GM12878 (cell line): ENCODE results near the gene RIC8B. TPM values are rescaled to one million over a fixed set of nuclear protein-coding genes. Genes with fewer than 3 reads are reported as not detected.
A peak's percentile ranks its signal among the peaks of the same experiment; 100 is the strongest.

Source experiments
- BCL3 ChIP-seq: IDR thresholded peaks from 2 replicates; pipeline ENCODE4 v1.6.1; 2011; ENCODE audit warnings: borderline replicate concordance, low read depth, mild to moderate bottlenecking, moderate library complexity, low read length; ENCODE audit not compliant: insufficient read depth, poor library complexity, severe bottlenecking
- IRF5 ChIP-seq: fragments of 450-650 bp; IDR thresholded peaks from 2 replicates; pipeline ENCODE4 v1.6.1; 2017; ENCODE audit warnings: borderline replicate concordance
- LARP7 ChIP-seq: fragments of 450-650 bp; IDR thresholded peaks from 2 replicates; pipeline ENCODE4 v1.6.1; 2017; ENCODE audit warnings: mild to moderate bottlenecking
- MEF2B ChIP-seq: fragments of 450-650 bp; IDR thresholded peaks from 2 replicates; pipeline ENCODE4 v1.6.1; 2018; ENCODE audit warnings: mild to moderate bottlenecking, moderate library complexity; ENCODE audit not compliant: partially characterized antibody, poor library complexity, severe bottlenecking
- MXI1 ChIP-seq: fragments of 150-350 bp; IDR thresholded peaks from 2 replicates; pipeline ENCODE4 v1.6.1; 2011; ENCODE audit warnings: low read depth, mild to moderate bottlenecking, inconsistent platforms, low read length, improper control_type of control experiment
- MYB ChIP-seq: fragments of 150-350 bp; IDR thresholded peaks from 2 replicates; pipeline ENCODE4 v1.6.1; 2014; ENCODE audit warnings: mild to moderate bottlenecking, low read depth, low read length, borderline replicate concordance
- NBN ChIP-seq: fragments of 450-650 bp; IDR thresholded peaks from 2 replicates; pipeline ENCODE4 v1.6.1; 2016
- NR2C2 ChIP-seq: IDR thresholded peaks from 2 replicates; pipeline ENCODE4 v1.6.1; 2011; ENCODE audit warnings: borderline replicate concordance, low read depth; ENCODE audit not compliant: control insufficient read depth, insufficient read length
- PAX8 ChIP-seq: fragments of 450-650 bp; IDR thresholded peaks from 2 replicates; pipeline ENCODE4 v1.6.1; 2017; ENCODE audit warnings: mild to moderate bottlenecking, moderate library complexity
- RAD51 ChIP-seq: fragments of 450-650 bp; IDR thresholded peaks from 2 replicates; pipeline ENCODE4 v1.6.1; 2016; ENCODE audit warnings: moderate library complexity, mild to moderate bottlenecking, inconsistent platforms
- RBBP5 ChIP-seq: fragments of 200-600 bp; sonication (generic); conservative IDR thresholded peaks from 2 replicates; pipeline ENCODE4 v1.6.1; 2016
- RFX5 ChIP-seq: IDR thresholded peaks from 2 replicates; pipeline ENCODE4 v1.6.1; 2011; ENCODE audit warnings: low read depth, low read length, improper control_type of control experiment
- STAT3 ChIP-seq: IDR thresholded peaks from 2 replicates; pipeline ENCODE4 v1.6.1; 2011; ENCODE audit warnings: low read depth, low read length, improper control_type of control experiment
- SUPT20H ChIP-seq: IDR thresholded peaks from 2 replicates; pipeline ENCODE4 v1.6.1; 2011; ENCODE audit warnings: low read depth, mild to moderate bottlenecking, low read length, moderate library complexity, borderline replicate concordance; ENCODE audit not compliant: control insufficient read depth
- ZNF592 ChIP-seq: fragments of 450-650 bp; IDR thresholded peaks from 2 replicates; pipeline ENCODE4 v1.6.1; 2017; ENCODE audit warnings: mild to moderate bottlenecking, moderate library complexity
- polyA plus RNA-seq, 11 experiments: library from polyadenylated mRNA; depleted of rRNA in 4 of 11; unstranded in 6 of 11; stranded (reverse) in 5 of 11; fragments of >200 nt; fragmentation: Nextera tagmentation in 4 of 11; fragmentation: Illumina TruSeq in 1 of 11; extraction: Ambion mirVana in 4 of 11; extraction: Trizol in 1 of 11; gene quantifications; 1 replicate in 1 of 11; 2 replicates in 10 of 11; pipeline versions ENCODE4 v1.2.1 to v1.2.3, GENCODE V29; 2011 to 2016; ENCODE audit warnings: inconsistent platforms in 2 of 11, missing spikeins in 2 of 11, low read depth in 1 of 11
- total RNA-seq, 4 experiments: library from RNA; depleted of rRNA in 3 of 4; stranded (reverse); fragments of >200 nt in 3 of 4; fragmentation: Illumina TruSeq in 1 of 4; extraction: Trizol in 1 of 4; gene quantifications; 2 replicates each; pipeline versions ENCODE4 v1.2.1 to v1.2.3, GENCODE V29; 2013 to 2021
- TF ChIP-seq, protein P1 (sequence below): fragments of 450-650 bp; IDR thresholded peaks from 2 replicates; pipeline ENCODE4 v1.6.1; 2017; ENCODE audit warnings: antibody characterized with exemption, mild to moderate bottlenecking, moderate library complexity
- TF ChIP-seq, protein P2 (sequence below): IDR thresholded peaks from 2 replicates; pipeline ENCODE4 v1.6.1; 2012; ENCODE audit warnings: low read depth, low read length, improper control_type of control experiment
- TF ChIP-seq, protein P3 (sequence below): IDR thresholded peaks from 2 replicates; pipeline ENCODE4 v1.6.1; 2011; ENCODE audit warnings: low read depth, low read length, improper control_type of control experiment, borderline replicate concordance

RIC8B gene
- total and polyA plus RNA-seq, 10 of the 15 experiments (the other 5 are each of a cell fraction or from before 2014, with no cell fraction given) = 2.3 to 10.8 (median 6.2) TPM

GRCh38 chr12:106753526-106753925 is 21.0 kb upstream of the RIC8B start (continued):
- TF ChIP-seq MYB (no peak), SUPT20H (no peak), BCL3 (no peak), IRF5 (no peak), MXI1 (no peak), ZNF592 (no peak), MEF2B (no peak), RAD51 (no peak), NR2C2 (no peak), RFX5 (no peak), RBBP5 (no peak), STAT3 (no peak), PAX8 (no peak), LARP7 (no peak), NBN (0 out of 2 replicates have a peak, but pooled peaks have one; percentile 41)
- TF ChIP-seq, protein P1, sequence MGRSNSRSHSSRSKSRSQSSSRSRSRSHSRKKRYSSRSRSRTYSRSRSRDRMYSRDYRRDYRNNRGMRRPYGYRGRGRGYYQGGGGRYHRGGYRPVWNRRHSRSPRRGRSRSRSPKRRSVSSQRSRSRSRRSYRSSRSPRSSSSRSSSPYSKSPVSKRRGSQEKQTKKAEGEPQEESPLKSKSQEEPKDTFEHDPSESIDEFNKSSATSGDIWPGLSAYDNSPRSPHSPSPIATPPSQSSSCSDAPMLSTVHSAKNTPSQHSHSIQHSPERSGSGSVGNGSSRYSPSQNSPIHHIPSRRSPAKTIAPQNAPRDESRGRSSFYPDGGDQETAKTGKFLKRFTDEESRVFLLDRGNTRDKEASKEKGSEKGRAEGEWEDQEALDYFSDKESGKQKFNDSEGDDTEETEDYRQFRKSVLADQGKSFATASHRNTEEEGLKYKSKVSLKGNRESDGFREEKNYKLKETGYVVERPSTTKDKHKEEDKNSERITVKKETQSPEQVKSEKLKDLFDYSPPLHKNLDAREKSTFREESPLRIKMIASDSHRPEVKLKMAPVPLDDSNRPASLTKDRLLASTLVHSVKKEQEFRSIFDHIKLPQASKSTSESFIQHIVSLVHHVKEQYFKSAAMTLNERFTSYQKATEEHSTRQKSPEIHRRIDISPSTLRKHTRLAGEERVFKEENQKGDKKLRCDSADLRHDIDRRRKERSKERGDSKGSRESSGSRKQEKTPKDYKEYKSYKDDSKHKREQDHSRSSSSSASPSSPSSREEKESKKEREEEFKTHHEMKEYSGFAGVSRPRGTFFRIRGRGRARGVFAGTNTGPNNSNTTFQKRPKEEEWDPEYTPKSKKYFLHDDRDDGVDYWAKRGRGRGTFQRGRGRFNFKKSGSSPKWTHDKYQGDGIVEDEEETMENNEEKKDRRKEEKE = no peak
- TF ChIP-seq, protein P2, sequence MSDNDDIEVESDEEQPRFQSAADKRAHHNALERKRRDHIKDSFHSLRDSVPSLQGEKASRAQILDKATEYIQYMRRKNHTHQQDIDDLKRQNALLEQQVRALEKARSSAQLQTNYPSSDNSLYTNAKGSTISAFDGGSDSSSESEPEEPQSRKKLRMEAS = no peak
- TF ChIP-seq, protein P3, sequence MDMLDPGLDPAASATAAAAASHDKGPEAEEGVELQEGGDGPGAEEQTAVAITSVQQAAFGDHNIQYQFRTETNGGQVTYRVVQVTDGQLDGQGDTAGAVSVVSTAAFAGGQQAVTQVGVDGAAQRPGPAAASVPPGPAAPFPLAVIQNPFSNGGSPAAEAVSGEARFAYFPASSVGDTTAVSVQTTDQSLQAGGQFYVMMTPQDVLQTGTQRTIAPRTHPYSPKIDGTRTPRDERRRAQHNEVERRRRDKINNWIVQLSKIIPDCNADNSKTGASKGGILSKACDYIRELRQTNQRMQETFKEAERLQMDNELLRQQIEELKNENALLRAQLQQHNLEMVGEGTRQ = peak; percentile 13; the same call in 1 of the 2 replicates
